ENCODE data around the gene FANCC.
"Not testable (repeated sequence)": the region's sequence is repeated elsewhere in the genome, so short reads cannot be mapped to it uniquely, and the experiment has no call there.

Gene FANCC

GRCh38 chr9:95317119-95317892, at the start of gene FANCC:
Gene FANCC, minus strand, starts transcription at chr9:95317709. Its CDS starts 68,418 bp downstream, at chr9:95249291.
- DNase-seq = peak; percentile 98

- DNase-seq = no peak
Observed at GRCh38 chr9:95366731-95367325, 49.3 kb upstream of the FANCC start.

- DNase-seq = no peak
Observed at GRCh38 chr9:95365766-95366165, 48.3 kb upstream of the FANCC start.

- DNase-seq = peak; percentile 64
Observed at GRCh38 chr9:95363051-95363841, 45.7 kb upstream of the FANCC start.

- DNase-seq = peak; percentile 13
Observed at GRCh38 chr9:95360866-95361265, 43.4 kb upstream of the FANCC start.

- DNase-seq = no peak
Observed at GRCh38 chr9:95357316-95357715, 39.8 kb upstream of the FANCC start.

- DNase-seq = no peak
Observed at GRCh38 chr9:95355500-95355899, 38.0 kb upstream of the FANCC start.

- DNase-seq = no peak
Observed at GRCh38 chr9:95351051-95351450, 33.5 kb upstream of the FANCC start.

GRCh38 chr9:95350266-95350665, 32.8 kb upstream of the FANCC start:
- DNase-seq = no peak

GRCh38 chr9:95349091-95350038, 31.9 kb upstream of the FANCC start:
- DNase-seq = peak; percentile 53

- no peak for DNase-seq
Observed at GRCh38 chr9:95346021-95346420, 28.5 kb upstream of the FANCC start.

GRCh38 chr9:95344735-95345325, 27.3 kb upstream of the FANCC start:
- DNase-seq = no peak

- no peak for DNase-seq
Observed at GRCh38 chr9:95343725-95344287, 26.3 kb upstream of the FANCC start.

- no peak for DNase-seq
Observed at GRCh38 chr9:95342571-95342970, 25.1 kb upstream of the FANCC start.

- DNase-seq = peak; percentile 30
Observed at GRCh38 chr9:95341293-95341962, 23.9 kb upstream of the FANCC start.

GRCh38 chr9:95338243-95338642, 20.7 kb upstream of the FANCC start:
- no peak for DNase-seq

- DNase-seq = peak; percentile 21
Observed at GRCh38 chr9:95336281-95336680, 18.8 kb upstream of the FANCC start.

GRCh38 chr9:95333426-95333825, 15.9 kb upstream of the FANCC start:
- no peak for DNase-seq

GRCh38 chr9:95332860-95333259, 15.4 kb upstream of the FANCC start:
- DNase-seq = no peak

- no peak for DNase-seq
Observed at GRCh38 chr9:95330720-95331404, 13.4 kb upstream of the FANCC start.

GRCh38 chr9:95329061-95329460, 11.6 kb upstream of the FANCC start:
- not testable (repeated sequence) for DNase-seq
